Stimulated activated effector memory CD8-positive, alpha-beta T cell treated with anti-CD3 and anti-CD28 coated beads, Interleukin-12 subunit alpha, Interleukin-12 subunit beta, amount 100 ng/mL, for 72 hours (primary cell): ENCODE results near the gene CYREN.
"Not testable (repeated sequence)": the region's sequence is repeated elsewhere in the genome, so short reads cannot be mapped to it uniquely, and the experiment has no call there.

ENCODE experiments used
- ATAC-seq: fragments of 150-1000 bp; cut with Tn5 transposase; 2 replicates; pipeline ENCODE4 v1.10.0; 2021
- DNase-seq, 2 donors: peaks; one replicate each; pipeline ENCODE4 v3.0.0; 2021 to 2022; ENCODE audit warnings: low spot score in 2 of 2
- H3K27ac Mint-ChIP-seq: one replicate; pipeline ENCODE4 v1.8.0; 2022; ENCODE audit warnings: mild to moderate bottlenecking, mixed read lengths
- H3K36me3 Mint-ChIP-seq: one replicate; pipeline ENCODE4 v1.8.0; 2022; ENCODE audit warnings: mild to moderate bottlenecking, mixed read lengths
- H3K4me1 Mint-ChIP-seq: one replicate; pipeline ENCODE4 v1.8.0; 2022; ENCODE audit warnings: mixed read lengths
- H3K4me3 Mint-ChIP-seq: one replicate; pipeline ENCODE4 v1.8.0; 2022; ENCODE audit warnings: mild to moderate bottlenecking, mixed read lengths
- H3K9me3 Mint-ChIP-seq: one replicate; pipeline ENCODE4 v1.8.0; 2022; ENCODE audit warnings: mixed read lengths

CYREN gene

DNA sequence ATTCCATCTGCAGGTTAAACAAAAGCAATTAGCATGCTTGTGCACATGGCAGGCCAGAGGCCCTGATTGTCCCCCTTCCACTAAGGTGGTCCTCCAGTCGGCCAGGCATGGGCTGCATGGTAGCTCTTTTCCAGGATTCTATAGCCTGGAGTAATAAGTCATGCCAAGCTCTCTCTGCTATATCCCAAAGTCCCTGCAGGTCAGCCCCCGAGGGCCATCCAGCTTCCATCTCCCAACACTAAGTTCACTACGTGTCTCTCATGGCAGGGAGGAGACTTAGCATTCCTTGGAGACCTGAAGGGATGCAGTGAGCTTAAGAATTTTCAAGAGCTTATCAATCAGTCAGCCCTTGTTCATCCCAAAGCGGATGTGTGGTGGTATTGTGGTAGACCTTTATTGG, 3.4 kb upstream of the CYREN start:
- peaks cover 21% of the 10 kb centered on the region for H3K4me1 Mint-ChIP-seq

DNA sequence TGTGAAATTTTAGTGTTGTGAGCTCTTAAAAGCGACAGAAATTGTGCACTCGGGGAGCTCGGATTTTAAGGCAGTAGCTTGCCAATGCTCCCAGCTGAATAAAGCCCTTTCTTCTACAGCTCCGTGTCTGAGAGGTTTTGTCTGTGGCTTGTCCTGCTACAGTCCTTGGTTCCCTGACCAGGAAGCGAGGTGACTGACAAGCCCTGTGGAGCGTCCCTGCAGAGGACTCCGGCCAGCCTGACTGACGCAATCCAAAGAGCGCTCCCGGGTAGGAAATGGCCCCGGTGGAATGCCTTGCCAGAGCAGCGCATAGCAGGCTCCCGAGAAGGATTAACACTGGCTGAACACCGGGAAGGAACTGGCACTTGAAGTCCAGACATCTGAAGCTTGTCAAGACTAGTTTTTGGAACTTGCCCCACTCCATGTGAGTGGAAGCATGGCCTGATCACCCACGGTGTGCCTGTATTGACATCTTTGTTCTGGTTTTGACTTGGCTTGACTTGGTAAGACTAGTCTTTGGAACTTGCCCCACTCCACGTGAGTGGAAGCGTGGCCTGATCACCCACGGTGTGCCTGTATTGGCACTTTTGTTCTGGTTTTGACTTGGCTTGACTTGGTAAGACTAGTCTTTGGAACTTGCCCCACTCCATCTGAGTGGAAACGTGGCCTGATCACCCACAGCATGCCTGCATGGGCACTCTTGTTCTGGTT, 1.2 kb upstream of the CYREN start:
- H3K9me3 Mint-ChIP-seq, ATAC-seq, DNase-seq: not testable (repeated sequence)
- peaks cover 40% of the 10 kb centered on the region for H3K36me3 Mint-ChIP-seq
- H3K27ac Mint-ChIP-seq, result peak overlapping the region; percentile 98
- H3K4me1 Mint-ChIP-seq, result peaks cover 43% of the 10 kb centered on the region
- peak overlapping the region; percentile 93 for H3K4me3 Mint-ChIP-seq

More for the DNA sequence above, 3.4 kb upstream of the CYREN start:
- DNase-seq, H3K9me3 Mint-ChIP-seq, ATAC-seq, H3K27ac Mint-ChIP-seq, H3K4me3 Mint-ChIP-seq: not testable (repeated sequence)
- peaks cover 24% of the 10 kb centered on the region for H3K36me3 Mint-ChIP-seq

DNA sequence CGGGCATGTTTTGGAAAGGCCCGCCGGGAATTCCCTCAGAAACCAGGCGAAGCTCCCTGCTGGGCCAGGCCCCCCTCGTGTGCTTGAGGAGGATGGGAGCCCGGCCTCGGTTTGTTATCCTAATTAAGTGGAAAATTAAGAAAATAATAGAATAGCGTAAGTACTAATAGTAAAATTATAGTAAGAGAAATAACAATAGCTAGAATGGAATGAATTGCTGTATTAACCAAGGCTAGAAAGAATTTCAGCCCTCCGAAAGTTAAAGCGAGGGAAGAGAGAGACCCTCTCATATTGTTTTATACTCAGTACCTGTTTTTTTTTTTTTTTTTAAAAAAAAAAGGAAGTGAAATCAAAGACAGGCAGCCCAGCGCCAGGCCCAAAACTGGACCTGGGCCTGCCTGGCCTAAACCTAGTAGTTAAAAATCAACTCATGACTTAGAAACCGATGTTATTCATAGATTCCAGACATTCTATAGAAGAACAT, 533 bp upstream of the CYREN start:
- DNase-seq, ATAC-seq, H3K9me3 Mint-ChIP-seq: not testable (repeated sequence)

DNA sequence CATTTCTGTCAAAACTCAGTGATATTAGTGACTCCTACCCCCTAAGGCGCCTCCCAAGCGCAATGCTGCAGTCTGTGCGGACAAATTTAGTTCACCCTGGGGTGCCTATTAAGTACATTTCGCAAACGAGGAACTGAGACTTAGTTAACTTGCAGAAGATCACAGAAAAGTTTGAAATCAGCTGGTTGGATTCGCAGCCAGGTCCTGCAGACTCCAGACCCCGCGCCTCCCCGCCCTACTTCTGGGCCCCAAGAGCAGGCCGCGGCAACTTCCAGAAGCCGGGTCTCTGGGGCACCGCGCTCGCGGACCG, 588 bp downstream of the CYREN start:
- Mint-ChIP-seq H3K9me3 (no peaks in the 10 kb centered on the region), H3K4me1 (peaks cover 61% of the 10 kb centered on the region), H3K4me3 (peak overlapping the region; percentile 93), H3K27ac (peak overlapping the region; percentile 98), H3K36me3 (peaks cover 59% of the 10 kb centered on the region)
- ATAC-seq (no peak), DNase-seq (no peak)

More for the DNA sequence above, 533 bp upstream of the CYREN start:
- H3K4me1 Mint-ChIP-seq, result peaks cover 50% of the 10 kb centered on the region
- H3K4me3 Mint-ChIP-seq, result peak overlapping the region; percentile 93
- peaks cover 47% of the 10 kb centered on the region for H3K36me3 Mint-ChIP-seq
- peak overlapping the region; percentile 98 for H3K27ac Mint-ChIP-seq

DNA sequence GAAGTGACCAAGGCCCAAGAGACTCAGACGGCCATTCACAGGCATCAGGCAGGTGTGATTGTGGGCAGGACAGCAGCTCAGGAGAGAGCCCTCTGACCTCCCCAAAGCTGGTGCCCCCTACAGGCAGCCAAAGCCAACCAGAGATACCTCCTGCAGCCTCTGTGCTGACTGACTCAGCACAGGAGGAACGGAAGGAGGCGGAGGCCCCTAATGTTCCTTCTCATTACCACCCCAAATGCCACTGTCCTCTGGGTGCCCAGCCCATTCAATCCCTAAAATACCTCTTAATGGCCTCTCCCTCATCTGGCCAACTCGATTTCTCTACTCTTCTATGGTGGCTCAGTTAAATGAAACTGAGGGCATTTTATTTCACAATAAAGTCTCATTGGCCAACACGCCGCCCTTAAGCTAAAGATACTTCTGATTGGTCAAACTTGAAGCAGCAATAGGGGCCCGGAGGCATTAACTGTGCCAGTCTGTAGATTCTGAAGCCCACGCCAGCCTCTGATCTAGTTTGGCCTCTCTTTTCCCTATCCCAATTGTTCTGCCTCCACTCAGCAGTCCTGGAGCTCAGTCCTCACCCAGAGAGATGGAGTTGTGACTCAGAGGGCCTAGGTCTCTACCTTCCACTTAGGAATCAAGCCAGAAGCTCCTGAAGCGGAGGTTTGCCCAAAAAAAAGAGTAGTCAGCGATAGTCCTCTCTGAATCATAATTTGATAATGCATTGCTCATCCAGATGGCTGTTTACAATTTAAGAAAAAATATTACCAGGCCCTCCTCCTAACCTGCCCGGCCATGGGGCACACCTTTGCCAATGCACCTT, 1.2 kb downstream of the CYREN start:
- Mint-ChIP-seq H3K9me3 (no peaks in the 10 kb centered on the region), H3K4me3 (peak overlapping the region; percentile 93), H3K27ac (peak overlapping the region; percentile 98), H3K4me1 (peaks cover 61% of the 10 kb centered on the region), H3K36me3 (peaks cover 62% of the 10 kb centered on the region)
- ATAC-seq, result peak; percentile 72
- DNase-seq, result peak; percentile 42 to 82

DNA sequence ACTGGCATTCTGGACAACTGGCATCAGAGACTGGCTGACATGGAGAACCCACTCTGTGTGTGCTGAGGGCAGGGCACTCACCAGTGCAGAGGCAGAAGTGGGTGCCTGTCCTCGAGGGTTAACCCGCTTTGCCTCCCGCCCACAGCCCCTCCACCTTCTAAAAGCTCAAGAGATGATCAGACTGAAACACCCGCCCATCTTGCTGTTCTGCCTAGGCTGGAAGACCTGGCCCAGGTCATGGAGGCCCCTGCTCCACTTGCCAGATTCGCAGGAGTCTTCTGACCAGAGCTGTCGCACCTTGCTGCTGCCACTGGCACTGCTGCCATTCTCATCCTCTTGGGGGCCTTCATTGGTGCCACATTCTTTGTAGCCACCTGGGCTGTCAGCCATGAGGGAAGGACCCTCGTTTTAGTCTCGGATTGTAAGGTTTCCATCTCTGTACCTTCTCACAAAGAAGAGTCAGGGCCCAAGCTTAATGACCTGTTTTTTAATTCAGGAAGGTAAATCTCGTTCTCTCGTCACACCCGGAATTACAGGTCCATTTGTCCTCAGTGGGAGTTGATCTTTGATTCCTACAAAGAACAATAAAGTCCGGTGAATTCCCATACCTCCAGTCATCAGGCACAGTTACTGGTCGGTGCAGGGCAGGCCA, 1.9 kb downstream of the CYREN start:
- DNase-seq, result no peak
- no peak for ATAC-seq
- Mint-ChIP-seq H3K27ac (peak overlapping the region; percentile 98), H3K36me3 (peaks cover 69% of the 10 kb centered on the region), H3K9me3 (no peaks in the 10 kb centered on the region), H3K4me3 (peak overlapping the region; percentile 93), H3K4me1 (peaks cover 67% of the 10 kb centered on the region)

DNA sequence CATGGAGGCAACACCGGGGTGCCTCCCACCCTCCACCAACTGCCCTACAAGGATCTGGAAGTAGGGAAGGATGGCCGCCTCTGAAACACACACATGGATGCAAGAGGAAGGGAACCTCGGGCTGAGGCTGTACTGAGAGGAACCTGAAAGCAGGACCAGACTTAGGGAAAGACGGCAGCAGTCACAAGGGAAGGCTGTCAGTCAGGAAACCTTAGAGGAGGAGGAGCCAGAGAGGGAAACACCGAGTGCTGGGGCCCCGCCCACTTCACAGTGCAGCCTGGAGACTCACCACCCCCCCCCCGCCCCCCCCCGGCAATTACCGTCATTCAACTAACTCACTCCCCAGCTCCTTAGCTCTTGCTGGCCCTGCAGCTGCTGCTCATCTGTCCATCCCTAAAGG, 2.5 kb downstream of the CYREN start:
- DNase-seq (no peak), ATAC-seq (no peak)
- peak overlapping the region; percentile 93 for H3K4me3 Mint-ChIP-seq
- peak overlapping the region; percentile 98 for H3K27ac Mint-ChIP-seq
- H3K4me1 Mint-ChIP-seq, result peaks cover 67% of the 10 kb centered on the region
- peaks cover 69% of the 10 kb centered on the region for H3K36me3 Mint-ChIP-seq
- H3K9me3 Mint-ChIP-seq, result no peaks in the 10 kb centered on the region

DNA sequence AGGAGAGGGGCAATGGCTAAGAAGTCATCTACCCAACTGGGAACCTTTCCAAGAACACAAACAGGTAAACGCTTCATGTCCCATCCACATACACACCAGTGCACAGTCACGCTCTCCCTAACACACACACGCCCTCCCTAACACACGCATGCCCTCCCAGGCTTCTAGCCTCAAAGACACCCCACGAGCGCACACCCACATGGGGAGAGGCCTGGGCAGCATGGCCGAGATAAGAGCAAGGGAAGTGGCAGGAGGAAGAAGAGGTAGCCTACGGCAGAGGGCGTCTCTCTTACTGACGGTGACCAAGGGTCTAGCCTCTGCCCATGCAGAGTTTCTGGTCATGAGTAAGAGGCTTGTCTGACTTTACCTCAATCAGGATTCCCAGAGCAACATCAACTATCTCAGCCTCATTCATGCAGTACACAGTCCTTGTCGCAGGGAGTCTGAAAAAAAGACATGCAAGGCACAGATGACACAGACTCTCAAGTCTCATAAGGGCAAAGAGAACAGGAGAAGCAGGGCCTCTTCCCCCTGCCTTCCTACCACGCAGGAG, 3.1 kb downstream of the CYREN start:
- DNase-seq, result no peak
- H3K4me1 Mint-ChIP-seq, result peaks cover 68% of the 10 kb centered on the region
- H3K27ac Mint-ChIP-seq, result peak overlapping the region; percentile 98
- H3K9me3 Mint-ChIP-seq, result no peaks in the 10 kb centered on the region
- ATAC-seq, result no peak
- peak overlapping the region; percentile 93 for H3K4me3 Mint-ChIP-seq
- peaks cover 68% of the 10 kb centered on the region for H3K36me3 Mint-ChIP-seq

DNA sequence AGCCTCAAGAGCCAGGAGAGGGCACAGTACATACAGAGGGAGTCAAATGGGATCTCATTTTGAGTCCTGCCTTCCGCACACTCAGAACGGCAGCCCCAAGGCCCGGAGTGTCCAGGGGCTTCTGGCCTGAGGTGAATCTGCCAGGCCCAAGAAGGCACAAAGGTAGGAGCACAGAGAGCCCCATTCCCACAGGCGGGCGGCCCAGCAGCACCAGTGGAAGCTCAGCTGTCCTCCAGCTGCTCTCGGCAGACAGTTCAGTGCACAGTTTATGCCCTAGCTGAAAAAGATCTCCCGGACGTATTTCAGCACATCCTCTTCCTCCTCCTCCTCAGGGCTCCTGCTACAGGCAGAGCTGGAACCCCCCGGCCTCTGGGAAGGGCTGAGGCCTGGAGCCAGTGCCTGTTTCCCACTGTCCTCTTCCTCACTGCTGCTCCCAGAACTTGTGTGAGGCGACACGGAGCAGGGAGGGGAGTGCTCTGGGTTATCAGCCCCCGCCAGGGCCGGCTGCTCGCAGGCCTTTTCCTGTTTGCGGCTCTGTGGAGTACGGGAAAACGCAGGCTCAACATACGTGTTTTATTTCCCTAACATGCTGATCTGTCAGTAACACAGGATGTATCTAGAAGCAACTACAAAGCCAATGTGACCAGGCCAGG, 4.0 kb downstream of the CYREN start:
- Mint-ChIP-seq H3K4me1 (peaks cover 72% of the 10 kb centered on the region), H3K9me3 (peaks cover 2% of the 10 kb centered on the region), H3K4me3 (no peak overlapping the region), H3K27ac (peak overlapping the region; percentile 88), H3K36me3 (peaks cover 69% of the 10 kb centered on the region)
- DNase-seq (no peak), ATAC-seq (no peak)

DNA sequence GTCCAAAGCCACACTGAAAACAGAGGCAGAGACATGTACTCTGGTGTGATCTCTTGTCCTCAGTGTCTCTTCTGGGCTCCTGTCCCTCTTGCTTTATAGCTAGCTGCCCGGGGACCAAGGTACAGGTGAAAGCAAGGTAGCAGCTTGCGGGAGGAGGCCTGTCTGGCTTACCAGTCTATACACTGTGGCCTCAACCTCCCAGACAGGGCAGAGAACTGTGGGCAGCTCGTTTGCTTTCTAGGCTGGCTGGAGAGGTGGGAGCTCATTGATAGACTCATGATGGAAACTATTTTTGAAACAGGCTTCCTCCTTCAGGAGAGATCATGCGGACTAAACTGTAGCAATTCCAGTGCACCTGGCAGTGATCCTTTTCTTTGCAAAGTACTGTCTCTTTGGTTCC, 4.6 kb downstream of the CYREN start:
- H3K4me1 Mint-ChIP-seq, result peaks cover 75% of the 10 kb centered on the region
- DNase-seq, result no peak
- H3K36me3 Mint-ChIP-seq, result peaks cover 72% of the 10 kb centered on the region
- peaks cover 2% of the 10 kb centered on the region for H3K9me3 Mint-ChIP-seq
- peak overlapping the region; percentile 88 for H3K27ac Mint-ChIP-seq
- no peak for ATAC-seq
- no peak overlapping the region for H3K4me3 Mint-ChIP-seq

DNA sequence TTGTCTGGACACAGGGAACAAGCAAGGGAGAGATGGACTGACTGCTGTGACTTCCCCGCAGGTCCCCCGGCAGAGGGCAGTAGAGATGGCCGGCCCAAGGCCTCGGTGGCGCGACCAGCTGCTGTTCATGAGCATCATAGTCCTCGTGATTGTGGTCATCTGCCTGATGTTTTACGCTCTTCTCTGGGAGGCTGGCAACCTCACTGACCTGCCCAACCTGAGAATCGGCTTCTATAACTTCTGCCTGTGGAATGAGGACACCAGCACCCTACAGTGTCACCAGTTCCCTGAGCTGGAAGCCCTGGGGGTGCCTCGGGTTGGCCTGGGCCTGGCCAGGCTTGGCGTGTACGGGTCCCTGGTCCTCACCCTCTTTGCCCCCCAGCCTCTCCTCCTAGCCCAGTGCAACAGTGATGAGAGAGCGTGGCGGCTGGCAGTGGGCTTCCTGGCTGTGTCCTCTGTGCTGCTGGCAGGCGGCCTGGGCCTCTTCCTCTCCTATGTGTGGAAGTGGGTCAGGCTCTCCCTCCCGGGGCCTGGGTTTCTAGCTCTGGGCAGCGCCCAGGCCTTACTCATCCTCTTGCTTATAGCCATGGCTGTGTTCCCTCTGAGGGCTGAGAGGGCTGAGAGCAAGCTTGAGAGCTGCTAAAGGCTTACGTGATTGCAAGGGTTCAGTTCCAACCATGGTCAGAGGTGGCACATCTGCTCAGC, 6.0 kb downstream of the CYREN start:
- peaks cover 68% of the 10 kb centered on the region for H3K36me3 Mint-ChIP-seq
- peak overlapping the region; percentile 88 for H3K27ac Mint-ChIP-seq
- DNase-seq (no peak), ATAC-seq (no peak)
- H3K9me3 Mint-ChIP-seq, result peaks cover 5% of the 10 kb centered on the region
- H3K4me1 Mint-ChIP-seq, result peaks cover 82% of the 10 kb centered on the region
- no peak overlapping the region for H3K4me3 Mint-ChIP-seq

DNA sequence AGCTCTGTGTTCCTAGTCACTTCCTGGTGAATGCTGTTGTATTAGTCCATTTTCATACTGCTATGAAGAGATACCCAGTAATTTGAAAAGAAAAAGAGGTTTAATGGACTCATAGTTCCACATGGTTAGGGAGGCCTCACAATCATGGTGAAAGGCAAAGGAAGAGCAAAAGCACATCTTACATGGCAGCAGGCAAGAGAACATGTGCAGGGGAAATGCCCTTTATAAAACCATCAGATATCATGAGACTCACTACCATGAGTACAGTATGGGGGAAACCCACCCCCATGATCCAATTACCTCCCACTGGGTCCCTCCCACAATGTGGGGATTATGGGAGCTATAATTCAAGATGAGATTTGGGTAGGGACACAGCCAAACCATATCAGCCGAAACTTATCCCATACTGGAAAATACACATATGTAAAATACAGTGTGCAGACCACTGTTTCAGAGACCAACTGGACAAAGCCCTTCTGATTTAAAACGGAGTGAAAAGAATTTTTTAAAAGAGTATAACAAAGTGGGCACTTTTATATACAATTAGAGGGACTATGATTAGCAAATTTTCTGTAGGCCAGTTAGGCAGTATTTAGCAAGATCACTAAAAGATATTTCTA, 8.0 kb downstream of the CYREN start:
- Mint-ChIP-seq H3K4me3 (no peak overlapping the region), H3K36me3 (peaks cover 52% of the 10 kb centered on the region), H3K27ac (peak overlapping the region; percentile 94), H3K9me3 (peaks cover 5% of the 10 kb centered on the region), H3K4me1 (peaks cover 80% of the 10 kb centered on the region)
- ATAC-seq (no peak), DNase-seq (no peak)

DNA sequence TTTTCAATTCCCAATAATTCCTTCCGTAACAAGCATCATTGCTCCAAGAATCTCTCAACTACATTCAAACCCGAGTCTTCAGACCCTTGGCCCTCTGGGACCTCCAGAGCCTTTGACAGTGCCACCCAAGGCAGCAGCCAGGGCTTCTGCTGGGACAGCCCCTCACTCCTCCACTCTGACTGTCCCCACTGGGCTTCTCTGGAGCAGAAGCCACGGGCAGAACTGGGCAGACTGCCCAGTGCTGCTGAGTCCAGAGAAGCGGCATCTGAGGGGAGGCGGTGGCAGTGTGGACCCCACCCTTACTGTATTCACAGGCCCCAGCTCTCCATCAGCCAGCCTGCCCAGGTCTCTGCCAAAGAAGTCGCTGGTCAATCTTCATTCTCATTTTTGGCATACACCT, 8.8 kb downstream of the CYREN start:
- Mint-ChIP-seq H3K4me1 (peaks cover 80% of the 10 kb centered on the region), H3K36me3 (peaks cover 50% of the 10 kb centered on the region), H3K9me3 (peaks cover 11% of the 10 kb centered on the region), H3K4me3 (no peak overlapping the region), H3K27ac (peak overlapping the region; percentile 94)
- no peak for DNase-seq
- ATAC-seq, result no peak
